ENCODE measurements around the gene ARID1B. TPM values are rescaled to one million over a fixed set of nuclear protein-coding genes. Genes with fewer than 3 reads are reported as not detected.

The ARID1B gene
- total and polyA plus RNA-seq, 9 donors: 44.2 to 72.5 (median 63.5) TPM

DNA sequence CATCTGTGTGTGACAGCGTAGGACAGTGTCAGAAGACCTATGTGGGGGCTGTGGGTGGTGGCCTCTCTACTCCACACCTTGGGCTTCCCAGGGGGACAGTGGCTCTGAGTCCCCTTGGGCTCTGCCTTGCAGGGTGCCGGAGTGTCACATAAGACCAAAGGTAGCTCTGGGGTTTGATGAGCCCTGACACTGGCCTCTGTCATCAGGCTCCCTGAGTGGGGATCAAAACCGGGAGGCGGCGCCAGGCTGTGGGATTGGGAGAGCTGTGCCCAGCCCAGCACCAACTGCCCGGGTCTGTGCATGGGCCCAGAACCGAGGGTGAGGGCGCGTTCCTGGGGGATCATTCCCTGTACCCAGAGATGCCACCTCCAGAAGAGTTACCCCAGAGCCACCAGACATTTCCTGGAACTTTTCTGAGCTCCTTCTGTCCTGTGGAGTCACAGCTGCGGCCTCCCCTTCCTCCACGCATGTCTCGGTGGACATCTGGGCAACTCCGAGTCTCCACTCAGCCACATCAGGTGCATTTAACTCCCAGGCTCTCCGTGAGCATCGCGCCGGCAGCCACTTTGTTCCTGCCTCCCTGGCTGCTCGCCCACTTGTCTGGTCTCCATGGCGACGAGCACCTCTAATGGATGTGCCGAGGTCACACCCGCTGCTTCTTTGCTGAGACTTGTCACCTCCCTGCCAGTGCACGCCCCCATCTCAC is 451.4 kb downstream of the ARID1B start:
- Histone ChIP-seq H3K4me3 (ENCODE audit: low read length) (no peak overlapping the region), H3K36me3 (ENCODE audit: control insufficient read depth, insufficient read depth, low read length) (no peaks in the 10 kb centered on the region), H3K27me3 (ENCODE audit: control insufficient read depth, insufficient read depth, low read length) (peaks cover 7% of the 10 kb centered on the region), H3K4me1 (ENCODE audit: control insufficient read depth, insufficient read depth, low read length) (peaks cover 17% of the 10 kb centered on the region), H3K9me3 (replicated peaks; ENCODE audit: control insufficient read depth, low read depth, low read length) (no peaks in the 10 kb centered on the region), H3K27ac (ENCODE audit: low read length) (no peak overlapping the region)
- no peak for DNase-seq
- WGBS (ENCODE audit: insufficient coverage): 31% methylated on average over 14 of the region's 23 CpGs

- 35% methylated on average over 6 of the region's 8 CpGs for WGBS (ENCODE audit: insufficient coverage)
- Histone ChIP-seq H3K27ac (ENCODE audit: low read length) (no peak overlapping the region), H3K4me3 (ENCODE audit: low read length) (no peak overlapping the region), H3K36me3 (ENCODE audit: control insufficient read depth, insufficient read depth, low read length) (no peaks in the 10 kb centered on the region), H3K9me3 (replicated peaks; ENCODE audit: control insufficient read depth, low read depth, low read length) (no peaks in the 10 kb centered on the region), H3K27me3 (ENCODE audit: control insufficient read depth, insufficient read depth, low read length) (peaks cover 8% of the 10 kb centered on the region), H3K4me1 (ENCODE audit: control insufficient read depth, insufficient read depth, low read length) (peaks cover 17% of the 10 kb centered on the region)
- no peak for DNase-seq
Observed at GRCh38 chr6:157229132-157229618, 452.0 kb downstream of the ARID1B start.

GRCh38 chr6:157229713-157230112 is 452.5 kb downstream of the ARID1B start:
- Histone ChIP-seq H3K36me3 (ENCODE audit: control insufficient read depth, insufficient read depth, low read length) (no peaks in the 10 kb centered on the region), H3K27ac (ENCODE audit: low read length) (no peak overlapping the region), H3K4me1 (ENCODE audit: control insufficient read depth, insufficient read depth, low read length) (peaks cover 17% of the 10 kb centered on the region), H3K9me3 (replicated peaks; ENCODE audit: control insufficient read depth, low read depth, low read length) (no peaks in the 10 kb centered on the region), H3K27me3 (ENCODE audit: control insufficient read depth, insufficient read depth, low read length) (peaks cover 13% of the 10 kb centered on the region), H3K4me3 (ENCODE audit: low read length) (no peak overlapping the region)
- 40% methylated on average over 5 of the region's 8 CpGs for WGBS (ENCODE audit: insufficient coverage)
- DNase-seq: peak; percentile 49

GRCh38 chr6:157230910-157231309 is 453.7 kb downstream of the ARID1B start:
- WGBS (ENCODE audit: insufficient coverage): 81% methylated on average over 3 of the region's 9 CpGs
- Histone ChIP-seq H3K27me3 (ENCODE audit: control insufficient read depth, insufficient read depth, low read length) (peaks cover 25% of the 10 kb centered on the region), H3K4me3 (ENCODE audit: low read length) (no peak overlapping the region), H3K36me3 (ENCODE audit: control insufficient read depth, insufficient read depth, low read length) (no peaks in the 10 kb centered on the region), H3K9me3 (replicated peaks; ENCODE audit: control insufficient read depth, low read depth, low read length) (no peaks in the 10 kb centered on the region), H3K4me1 (ENCODE audit: control insufficient read depth, insufficient read depth, low read length) (peaks cover 20% of the 10 kb centered on the region), H3K27ac (ENCODE audit: low read length) (no peak overlapping the region)
- no peak for DNase-seq

DNA sequence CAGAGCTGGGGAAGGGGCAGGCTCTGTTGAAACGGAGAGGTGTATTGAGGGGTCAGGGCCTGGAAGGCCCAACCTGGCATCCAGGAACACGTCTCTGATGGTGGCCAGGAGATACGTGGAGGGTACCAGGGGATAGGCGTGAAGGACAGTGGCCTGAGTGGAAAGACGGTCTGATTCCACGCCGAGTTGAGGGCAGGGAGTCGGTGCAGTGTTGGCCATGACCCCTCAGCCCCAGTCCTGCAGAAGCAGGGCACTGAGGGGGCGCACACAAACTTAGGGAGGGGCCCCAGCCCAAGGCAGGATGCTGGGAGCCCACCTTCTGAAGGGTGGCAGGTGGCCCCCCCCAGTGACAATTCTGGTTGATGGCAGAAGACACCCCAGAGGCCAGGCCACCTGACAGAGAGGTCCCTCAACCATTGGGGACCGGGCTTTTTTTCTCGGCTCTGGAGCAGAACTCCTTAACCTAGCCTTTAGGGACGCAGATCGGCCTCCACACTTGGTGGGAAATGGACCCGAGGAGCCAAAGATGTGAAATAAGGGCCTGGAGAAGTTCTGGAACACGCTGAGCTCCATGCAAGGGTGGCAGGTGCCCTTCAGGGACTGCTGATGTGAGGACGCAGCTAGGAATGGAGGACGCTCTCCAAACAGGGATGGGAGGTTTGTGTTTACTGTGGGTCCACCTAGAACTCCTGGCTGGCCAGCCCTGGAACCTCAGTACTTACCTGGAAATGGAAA is 455.1 kb downstream of the ARID1B start:
- DNase-seq: no peak
- 90% methylated on average over 16 of the region's 17 CpGs for WGBS (ENCODE audit: insufficient coverage)
- peaks cover 22% of the 10 kb centered on the region for H3K4me1 ChIP-seq (ENCODE audit: control insufficient read depth, insufficient read depth, low read length)

GRCh38 chr6:157233156-157233555 is 456.0 kb downstream of the ARID1B start:
- 80% methylated on average over 1 of the region's 2 CpGs for WGBS (ENCODE audit: insufficient coverage)
- Histone ChIP-seq H3K27me3 (ENCODE audit: control insufficient read depth, insufficient read depth, low read length) (peaks cover 42% of the 10 kb centered on the region), H3K4me1 (ENCODE audit: control insufficient read depth, insufficient read depth, low read length) (peaks cover 22% of the 10 kb centered on the region)

More for the DNA sequence above, 455.1 kb downstream of the ARID1B start:
- Histone ChIP-seq H3K27me3 (ENCODE audit: control insufficient read depth, insufficient read depth, low read length) (peaks cover 38% of the 10 kb centered on the region), H3K9me3 (replicated peaks; ENCODE audit: control insufficient read depth, low read depth, low read length) (no peaks in the 10 kb centered on the region), H3K27ac (ENCODE audit: low read length) (no peak overlapping the region), H3K4me3 (ENCODE audit: low read length) (no peak overlapping the region), H3K36me3 (ENCODE audit: control insufficient read depth, insufficient read depth, low read length) (no peaks in the 10 kb centered on the region)

DNA sequence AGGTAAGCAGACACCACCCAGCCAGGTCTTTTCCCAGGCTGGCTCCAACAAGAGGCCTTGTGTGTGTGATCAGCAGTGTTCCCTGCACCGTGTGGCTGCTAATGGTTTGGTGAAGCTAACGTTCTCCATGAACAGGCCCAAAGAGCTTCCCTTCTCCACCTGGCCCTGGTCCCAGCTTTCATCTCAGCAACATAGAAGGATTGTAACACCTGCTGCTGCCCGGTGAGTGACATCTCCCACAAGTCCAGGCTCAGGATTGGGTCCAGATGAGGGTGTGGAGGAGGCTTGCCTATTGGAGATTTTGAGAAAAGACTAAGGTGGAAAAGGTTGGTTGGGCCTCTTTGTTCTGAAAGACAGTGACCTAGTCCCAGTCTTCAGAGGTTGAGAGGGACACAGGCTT is 456.5 kb downstream of the ARID1B start:
- H3K4me1 ChIP-seq (ENCODE audit: control insufficient read depth, insufficient read depth, low read length): peaks cover 22% of the 10 kb centered on the region
- 66% methylated on average over 3 of the region's 3 CpGs for WGBS (ENCODE audit: insufficient coverage)
- H3K27me3 ChIP-seq (ENCODE audit: control insufficient read depth, insufficient read depth, low read length): peaks cover 47% of the 10 kb centered on the region
- no peak for DNase-seq
- H3K4me3 ChIP-seq (ENCODE audit: low read length): no peak overlapping the region
- H3K36me3 ChIP-seq (ENCODE audit: control insufficient read depth, insufficient read depth, low read length): no peaks in the 10 kb centered on the region
- no peak overlapping the region for H3K27ac ChIP-seq (ENCODE audit: low read length)
- no peaks in the 10 kb centered on the region for H3K9me3 ChIP-seq (replicated peaks; ENCODE audit: control insufficient read depth, low read depth, low read length)

More at GRCh38 chr6:157233156-157233555, 456.0 kb downstream of the ARID1B start:
- Histone ChIP-seq H3K36me3 (ENCODE audit: control insufficient read depth, insufficient read depth, low read length) (no peaks in the 10 kb centered on the region), H3K27ac (ENCODE audit: low read length) (no peak overlapping the region), H3K4me3 (ENCODE audit: low read length) (no peak overlapping the region), H3K9me3 (replicated peaks; ENCODE audit: control insufficient read depth, low read depth, low read length) (no peaks in the 10 kb centered on the region)
- no peak for DNase-seq

GRCh38 chr6:157235600-157236039 is 458.4 kb downstream of the ARID1B start:
- Histone ChIP-seq H3K27me3 (ENCODE audit: control insufficient read depth, insufficient read depth, low read length) (peaks cover 51% of the 10 kb centered on the region), H3K9me3 (replicated peaks; ENCODE audit: control insufficient read depth, low read depth, low read length) (no peaks in the 10 kb centered on the region), H3K36me3 (ENCODE audit: control insufficient read depth, insufficient read depth, low read length) (no peaks in the 10 kb centered on the region), H3K4me3 (ENCODE audit: low read length) (peak overlapping the region; percentile 42), H3K4me1 (ENCODE audit: control insufficient read depth, insufficient read depth, low read length) (peaks cover 30% of the 10 kb centered on the region), H3K27ac (ENCODE audit: low read length) (no peak overlapping the region)
- WGBS (ENCODE audit: insufficient coverage): under 1% methylated on average over 20 of the region's 28 CpGs
- DNase-seq: peak; percentile 65

- no peaks in the 10 kb centered on the region for H3K36me3 ChIP-seq (ENCODE audit: control insufficient read depth, insufficient read depth, low read length)
- H3K4me3 ChIP-seq (ENCODE audit: low read length): peak overlapping the region; percentile 42
- no peak overlapping the region for H3K27ac ChIP-seq (ENCODE audit: low read length)
- under 1% methylated on average over 76 of the region's 76 CpGs for WGBS (ENCODE audit: insufficient coverage)
- H3K9me3 ChIP-seq (replicated peaks; ENCODE audit: control insufficient read depth, low read depth, low read length): no peaks in the 10 kb centered on the region
- H3K4me1 ChIP-seq (ENCODE audit: control insufficient read depth, insufficient read depth, low read length): peaks cover 35% of the 10 kb centered on the region
- peaks cover 53% of the 10 kb centered on the region for H3K27me3 ChIP-seq (ENCODE audit: control insufficient read depth, insufficient read depth, low read length)
- DNase-seq: no peak
Observed at GRCh38 chr6:157236040-157236725, 459.0 kb downstream of the ARID1B start.

GRCh38 chr6:157238346-157238745 is 461.2 kb downstream of the ARID1B start:
- H3K4me3 ChIP-seq (ENCODE audit: low read length): no peak overlapping the region
- no peak for DNase-seq
- H3K9me3 ChIP-seq (replicated peaks; ENCODE audit: control insufficient read depth, low read depth, low read length): no peaks in the 10 kb centered on the region
- H3K27me3 ChIP-seq (ENCODE audit: control insufficient read depth, insufficient read depth, low read length): peaks cover 52% of the 10 kb centered on the region
- peaks cover 35% of the 10 kb centered on the region for H3K4me1 ChIP-seq (ENCODE audit: control insufficient read depth, insufficient read depth, low read length)
- H3K27ac ChIP-seq (ENCODE audit: low read length): no peak overlapping the region
- H3K36me3 ChIP-seq (ENCODE audit: control insufficient read depth, insufficient read depth, low read length): no peaks in the 10 kb centered on the region
- WGBS (ENCODE audit: insufficient coverage): 100% methylated on average over 1 of the region's 2 CpGs
